Stimulated activated naive CD4-positive, alpha-beta T cell (primary cell): Measurements from ENCODE around the gene ARHGAP10.
"Not testable (repeated sequence)": the region's sequence is repeated elsewhere in the genome, so short reads cannot be mapped to it uniquely, and the experiment has no call there.

ENCODE experiments used
- DNase-seq, 6 experiments: peaks; one replicate each; lab custom pipeline; 2025; lab: John Stamatoyannopoulos, UW

ARHGAP10 gene

GRCh38 chr4:147912106-147912505, 180.2 kb downstream of the ARHGAP10 start:
- not testable (repeated sequence) for DNase-seq

- DNase-seq, result no peak
Observed at GRCh38 chr4:147913137-147913536, 181.2 kb downstream of the ARHGAP10 start.

- no peak for DNase-seq
Observed at GRCh38 chr4:147916351-147916750, 184.5 kb downstream of the ARHGAP10 start.

- no peak for DNase-seq
Observed at GRCh38 chr4:147923381-147923780, 191.5 kb downstream of the ARHGAP10 start.

DNA sequence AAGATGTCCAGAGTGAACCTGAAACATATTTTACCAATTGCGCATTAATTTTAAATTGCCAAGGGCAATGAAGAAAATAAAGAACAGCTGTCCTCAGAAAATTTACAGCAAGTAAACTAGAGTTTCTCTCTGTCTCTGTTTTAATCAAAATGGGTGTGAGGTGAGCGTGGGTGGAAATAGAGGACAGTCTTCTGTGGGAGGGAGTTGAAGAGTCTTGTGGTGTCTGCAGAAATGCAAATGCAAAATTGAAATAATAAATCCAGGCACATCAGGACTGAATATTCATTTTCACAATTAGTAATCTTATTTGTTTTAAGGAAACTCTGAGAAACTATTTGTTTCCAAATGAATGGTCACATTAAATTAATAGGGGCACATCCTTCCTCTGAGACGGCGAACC, 192.0 kb downstream of the ARHGAP10 start:
- no peak for DNase-seq

DNA sequence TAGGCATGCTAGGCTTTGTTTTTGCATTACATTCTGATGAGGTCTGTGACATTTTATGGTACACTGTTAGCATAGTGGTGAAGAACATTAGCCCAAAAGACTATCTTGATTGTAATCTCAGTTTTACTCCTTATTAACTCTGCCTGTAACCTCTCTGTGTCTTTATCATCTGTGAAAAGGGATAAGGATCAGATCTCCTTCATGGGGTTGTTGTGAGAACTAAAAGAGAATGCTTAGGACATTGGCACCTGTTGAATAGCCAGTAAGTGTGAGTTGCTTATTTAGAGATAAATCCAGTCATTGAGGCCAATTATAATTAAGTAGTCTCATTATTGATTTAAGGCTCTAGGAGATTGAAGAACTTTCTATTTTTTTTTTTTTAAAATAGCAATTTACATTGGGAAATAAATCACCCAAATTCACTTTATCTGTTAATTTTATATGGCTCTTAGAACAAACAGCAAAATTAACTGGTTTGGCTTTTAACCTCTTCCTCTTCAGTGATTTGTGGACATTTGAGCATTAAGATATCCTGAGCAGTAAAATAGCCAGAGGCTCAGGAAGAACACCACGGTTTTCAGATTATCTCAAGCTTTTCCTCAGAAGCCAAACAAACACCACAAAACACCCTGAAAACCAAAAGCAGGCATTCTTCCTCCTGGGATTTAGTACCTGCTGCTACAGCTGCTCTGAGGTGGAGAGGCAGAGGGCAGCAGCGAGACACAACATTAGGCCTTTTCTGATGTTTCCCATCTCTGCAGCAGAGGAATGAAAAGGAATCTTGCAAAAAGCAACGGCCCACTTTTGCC, 192.9 kb downstream of the ARHGAP10 start:
- peak in 1 of 6 experiments; percentile 2 for DNase-seq

- no peak for DNase-seq
Observed at GRCh38 chr4:147927377-147928137, 195.7 kb downstream of the ARHGAP10 start.

- no peak for DNase-seq
Observed at GRCh38 chr4:147928400-147928799, 196.5 kb downstream of the ARHGAP10 start.

DNA sequence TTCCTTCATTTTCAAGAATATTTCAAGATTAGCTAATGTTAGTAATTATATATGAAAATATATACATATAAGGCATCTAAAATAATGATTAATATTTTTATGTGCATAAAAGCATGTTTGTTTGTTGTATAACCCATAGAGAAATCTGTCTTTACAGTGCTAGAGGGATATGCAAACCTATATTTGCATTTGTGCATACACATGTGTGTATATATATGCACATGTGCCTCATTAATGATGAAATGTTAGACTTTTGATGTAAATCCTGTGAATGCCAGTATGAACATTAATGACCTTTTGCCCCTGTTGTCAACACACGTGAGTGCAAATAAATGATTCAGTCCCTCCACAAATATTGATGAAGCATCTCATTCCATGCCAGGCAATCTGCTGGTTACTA, 197.9 kb downstream of the ARHGAP10 start:
- no peak for DNase-seq

DNA sequence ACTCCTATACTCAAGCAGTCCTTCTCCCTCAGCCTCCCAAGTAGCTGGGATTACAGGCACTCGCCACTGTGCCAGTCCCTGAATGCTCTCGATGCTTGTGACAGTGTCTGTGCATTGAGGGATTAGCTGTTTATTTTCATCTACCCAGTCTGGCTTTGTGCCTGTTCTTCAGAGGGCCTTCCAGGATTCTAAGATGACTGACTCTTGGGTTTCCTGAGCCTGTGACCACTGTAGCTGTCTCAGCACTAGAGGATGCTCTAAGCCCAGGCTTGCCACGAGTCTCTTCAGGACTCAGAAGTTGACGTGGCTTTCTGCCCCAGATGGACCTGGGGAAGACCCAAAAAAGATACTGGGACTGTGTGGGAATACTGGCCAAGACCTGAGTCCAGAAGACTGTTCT, 201.4 kb downstream of the ARHGAP10 start:
- no peak for DNase-seq

GRCh38 chr4:147933779-147934178, 201.9 kb downstream of the ARHGAP10 start:
- DNase-seq, result no peak

DNA sequence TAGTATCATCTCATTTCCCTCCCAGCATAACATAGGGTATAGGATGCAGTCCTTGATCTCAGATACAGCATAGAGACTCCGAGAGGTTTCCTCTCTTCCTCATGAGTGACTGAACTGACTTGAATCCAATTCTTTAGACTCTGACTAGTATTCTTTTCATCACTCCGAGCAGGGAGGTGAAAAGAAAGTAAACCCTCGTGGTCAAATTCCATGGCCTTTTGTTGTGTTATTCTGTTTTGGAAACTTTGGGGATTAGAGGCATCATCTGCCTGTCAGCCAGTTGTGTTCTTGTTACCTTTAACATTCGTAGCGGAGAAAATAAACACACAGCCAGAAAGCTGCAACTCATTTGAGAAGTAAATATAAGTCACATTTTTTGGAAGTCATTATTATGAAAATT, 206.6 kb downstream of the ARHGAP10 start:
- DNase-seq, result no peak

DNA sequence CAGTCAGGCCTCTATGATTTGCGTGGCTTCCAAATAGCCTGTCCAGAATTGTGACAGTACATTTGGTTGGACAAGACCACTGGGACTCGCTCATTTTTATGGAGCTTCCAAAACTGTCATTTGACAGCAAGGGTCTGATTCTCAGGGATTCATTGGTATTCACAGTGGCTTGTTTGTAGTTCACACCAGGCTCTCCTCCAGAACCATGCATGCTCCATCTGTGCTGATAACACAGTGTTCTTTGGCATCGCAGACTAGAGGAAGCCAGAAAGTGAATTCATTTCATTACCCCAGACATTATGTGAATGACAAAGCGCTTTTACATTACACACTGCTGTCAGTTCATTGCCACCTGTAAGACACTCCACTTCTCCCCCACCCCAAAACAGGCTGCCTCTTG, 208.3 kb downstream of the ARHGAP10 start:
- DNase-seq, result no peak

DNA sequence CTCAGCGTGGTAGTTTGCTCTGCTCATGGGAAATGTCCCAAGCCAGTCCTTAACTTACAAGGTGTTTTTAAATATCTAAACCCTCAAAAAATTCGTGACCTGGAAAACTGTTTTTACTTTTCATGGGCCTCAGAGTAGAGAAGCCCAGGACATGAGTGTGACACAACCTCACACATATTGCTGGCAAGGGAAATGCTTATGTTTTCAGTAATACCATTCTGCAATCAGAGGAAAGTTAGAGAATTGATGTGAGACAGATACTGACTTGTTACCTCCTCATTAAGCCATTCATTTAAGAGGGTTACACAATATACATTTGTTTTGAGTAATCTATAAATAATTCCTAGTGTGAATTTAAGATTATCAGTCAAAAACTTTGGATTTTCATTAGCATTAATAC, 209.5 kb downstream of the ARHGAP10 start:
- DNase-seq, result no peak

GRCh38 chr4:147942729-147943128, 210.8 kb downstream of the ARHGAP10 start:
- DNase-seq, result no peak

GRCh38 chr4:147943159-147943638, 211.3 kb downstream of the ARHGAP10 start:
- DNase-seq, result no peak

DNA sequence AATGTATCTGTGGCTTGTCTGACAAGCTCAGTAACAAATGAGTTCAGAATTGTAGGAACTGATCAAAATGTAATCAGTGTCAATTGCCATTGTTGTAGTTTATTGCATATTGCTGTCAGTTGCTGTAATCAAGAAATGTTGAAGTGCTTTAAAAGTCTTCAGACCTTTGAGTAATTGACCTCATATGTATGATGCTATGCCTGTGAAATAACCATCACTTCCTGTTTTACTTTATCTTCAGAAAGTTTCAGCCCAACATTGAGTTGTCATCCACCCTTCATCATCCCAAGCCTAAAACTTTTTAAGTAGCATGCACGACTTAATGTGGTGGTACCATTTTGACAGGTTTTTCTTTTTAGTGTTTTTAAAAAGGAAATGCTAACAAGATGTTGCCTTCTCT, 212.4 kb downstream of the ARHGAP10 start:
- DNase-seq, result no peak

GRCh38 chr4:147944670-147945260, 212.9 kb downstream of the ARHGAP10 start:
- no peak for DNase-seq

DNA sequence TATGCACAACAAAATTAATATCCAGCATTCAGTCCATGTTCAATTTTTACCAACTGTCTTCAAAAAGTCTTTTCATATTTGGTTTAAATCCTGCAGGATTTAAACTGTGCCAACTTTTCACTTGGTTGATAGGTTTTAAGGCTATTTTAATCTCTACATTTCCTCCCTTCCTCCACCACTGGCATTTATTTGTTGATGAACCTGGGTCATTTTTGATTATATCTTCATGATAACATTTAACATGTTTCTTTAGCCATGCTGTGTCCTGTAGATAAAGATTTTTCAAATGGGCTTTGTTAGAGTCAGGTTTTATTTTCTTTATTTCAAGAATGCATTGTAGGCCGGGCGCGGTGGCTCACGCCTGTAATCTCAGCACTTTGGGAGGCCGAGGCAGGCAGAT, 216.4 kb downstream of the ARHGAP10 start:
- no peak for DNase-seq

- DNase-seq, result no peak
Observed at GRCh38 chr4:147950261-147950660, 218.4 kb downstream of the ARHGAP10 start.

DNA sequence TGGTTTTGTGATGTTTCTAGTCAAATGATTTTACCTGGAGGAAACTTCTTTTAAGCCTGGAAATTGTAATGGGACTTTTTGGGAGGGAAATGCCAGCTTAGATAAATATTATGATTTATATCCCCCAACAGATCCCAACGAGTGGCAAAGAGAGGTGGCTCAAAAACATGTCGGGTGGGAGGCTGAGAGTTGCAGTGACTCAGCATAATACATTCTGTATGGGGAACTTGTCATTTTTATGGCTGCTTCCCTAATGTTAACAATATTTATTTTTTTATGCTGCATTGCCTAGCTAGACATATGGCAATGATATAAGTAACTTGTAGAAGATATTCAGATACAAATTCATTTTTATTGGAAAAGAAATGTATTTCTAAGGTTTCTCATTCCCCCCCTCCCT, 219.0 kb downstream of the ARHGAP10 start:
- no peak for DNase-seq

DNA sequence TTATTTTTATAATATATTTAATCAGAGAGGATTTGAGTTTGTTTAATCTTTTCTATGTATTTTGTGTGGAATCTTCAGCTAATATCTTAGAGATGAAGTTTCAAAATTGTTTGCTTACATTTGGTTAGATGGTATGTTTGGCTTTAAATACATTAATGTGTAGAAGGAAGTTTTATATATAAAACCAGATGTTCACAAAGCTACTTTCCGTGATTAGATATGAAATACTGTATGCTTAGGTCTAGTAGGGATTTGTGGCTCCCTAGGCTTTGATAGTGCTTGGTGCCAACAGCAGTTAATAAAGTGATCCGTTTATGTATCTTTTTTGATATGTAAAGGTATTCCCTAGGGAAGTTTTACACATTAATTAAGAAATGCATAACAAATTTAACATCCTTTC, 223.0 kb downstream of the ARHGAP10 start:
- no peak for DNase-seq
